BJ (cell line): ENCODE measurements around the gene SLC45A2. TPM values are rescaled to one million over a fixed set of nuclear protein-coding genes. Genes with fewer than 3 reads are reported as not detected.
"Not testable (repeated sequence)": the region's sequence is repeated elsewhere in the genome, so short reads cannot be mapped to it uniquely, and the experiment has no call there.

Experiments
- CTCF ChIA-PET: fragments of 350-600 bp; formaldehyde crosslinking; extraction: SDS; loops from one replicate; lab custom pipeline; 2021; ENCODE audit warnings: antibody characterized with exemption, inconsistent platforms; lab: Yijun Ruan, JAX
- POLR2A ChIA-PET: fragments of 300-600 bp; sonication (Branson Sonifier 250); formaldehyde crosslinking; extraction: SDS; loops from one replicate; lab custom pipeline; 2021; ENCODE audit warnings: antibody characterized with exemption; lab: Charles Lee
- DNase-seq: peaks from one replicate; pipeline ENCODE4 v3.0.0-alpha.2; 2011; ENCODE audit warnings: low read depth
- H3K27me3 ChIP-seq: 2 replicates; pipeline ENCODE4 v1.6.0; 2011; ENCODE audit warnings: low read length; ENCODE audit not compliant: control insufficient read depth, insufficient read depth
- H3K36me3 ChIP-seq: 2 replicates; pipeline ENCODE4 v1.5.1; 2011; ENCODE audit warnings: low read length; ENCODE audit not compliant: control insufficient read depth, insufficient read depth
- H3K4me3 ChIP-seq: 2 replicates; pipeline ENCODE4 v1.5.1; 2011; ENCODE audit warnings: low read depth, mild to moderate bottlenecking, control low read depth, low read length
- polyA plus RNA-seq: library from polyadenylated mRNA; depleted of rRNA; stranded (reverse); fragments of >200 nt; gene quantifications from 2 replicates; pipeline ENCODE4 v1.2.3, GENCODE V29; 2011
- TF ChIP-seq, protein P1 (sequence below): IDR thresholded peaks from 2 replicates; pipeline ENCODE4 v1.5.1; 2011; ENCODE audit warnings: low read depth, mild to moderate bottlenecking, control low read depth, inconsistent platforms, low read length, moderate library complexity; ENCODE audit not compliant: insufficient read depth

Gene SLC45A2
- polyA plus RNA-seq, 1 experiment = not detected

DNA sequence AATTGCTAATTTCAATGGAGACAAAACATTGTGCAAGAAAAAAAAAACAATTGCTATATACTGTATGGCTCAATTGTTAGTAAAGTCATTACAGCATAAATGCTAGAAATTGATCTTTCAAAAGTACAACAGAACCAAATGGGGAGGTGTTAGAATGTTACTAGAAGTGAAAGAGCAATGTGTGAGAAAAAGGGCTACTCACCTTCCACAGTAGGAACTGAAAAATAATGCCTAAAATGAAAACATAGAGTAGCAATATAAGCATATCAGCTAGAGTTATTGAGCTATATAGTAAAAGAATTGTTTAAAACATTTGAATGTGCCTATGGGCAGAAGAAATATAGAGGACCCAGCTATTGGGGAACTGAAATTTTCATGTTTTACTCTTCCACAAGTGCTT lies 59.2 kb downstream of the SLC45A2 start:
- peaks cover under 1% of the 10 kb centered on the region for H3K27me3 ChIP-seq
- no peak overlapping the region for H3K4me3 ChIP-seq
- TF ChIP-seq, protein P1, sequence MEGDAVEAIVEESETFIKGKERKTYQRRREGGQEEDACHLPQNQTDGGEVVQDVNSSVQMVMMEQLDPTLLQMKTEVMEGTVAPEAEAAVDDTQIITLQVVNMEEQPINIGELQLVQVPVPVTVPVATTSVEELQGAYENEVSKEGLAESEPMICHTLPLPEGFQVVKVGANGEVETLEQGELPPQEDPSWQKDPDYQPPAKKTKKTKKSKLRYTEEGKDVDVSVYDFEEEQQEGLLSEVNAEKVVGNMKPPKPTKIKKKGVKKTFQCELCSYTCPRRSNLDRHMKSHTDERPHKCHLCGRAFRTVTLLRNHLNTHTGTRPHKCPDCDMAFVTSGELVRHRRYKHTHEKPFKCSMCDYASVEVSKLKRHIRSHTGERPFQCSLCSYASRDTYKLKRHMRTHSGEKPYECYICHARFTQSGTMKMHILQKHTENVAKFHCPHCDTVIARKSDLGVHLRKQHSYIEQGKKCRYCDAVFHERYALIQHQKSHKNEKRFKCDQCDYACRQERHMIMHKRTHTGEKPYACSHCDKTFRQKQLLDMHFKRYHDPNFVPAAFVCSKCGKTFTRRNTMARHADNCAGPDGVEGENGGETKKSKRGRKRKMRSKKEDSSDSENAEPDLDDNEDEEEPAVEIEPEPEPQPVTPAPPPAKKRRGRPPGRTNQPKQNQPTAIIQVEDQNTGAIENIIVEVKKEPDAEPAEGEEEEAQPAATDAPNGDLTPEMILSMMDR = no peak
- ChIA-PET POLR2A (no interaction called here), CTCF (interaction anchor here (1.3 kb wide), 1 partner anchor 10 kb away, joined by 7 read pairs; the partner anchor contains the start of gene RXFP3)
- no peaks in the 10 kb centered on the region for H3K36me3 ChIP-seq
- DNase-seq = no peak

DNA sequence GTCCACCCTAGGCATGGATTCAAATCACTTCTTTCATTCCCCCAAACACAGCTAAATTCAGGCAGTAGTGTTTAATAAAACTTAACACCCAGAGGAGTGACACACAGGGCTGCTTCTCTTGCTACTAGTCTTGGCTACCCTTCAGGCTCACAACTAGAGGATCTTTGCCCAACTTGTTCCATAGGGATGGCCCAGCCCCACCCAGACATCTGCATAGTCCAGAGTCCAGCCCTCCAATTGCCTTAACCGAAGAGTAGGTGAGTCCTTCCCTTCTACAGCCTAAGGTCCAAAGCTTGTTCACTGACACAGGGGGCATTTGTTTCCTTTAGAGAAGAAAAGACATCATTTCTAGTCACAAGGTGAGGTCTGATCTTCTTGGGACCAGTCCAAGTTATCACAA lies 63.5 kb downstream of the SLC45A2 start:
- TF ChIP-seq, protein P1 = no peak
- Histone ChIP-seq H3K4me3 (no peak overlapping the region), H3K36me3 (no peaks in the 10 kb centered on the region), H3K27me3 (peaks cover 3% of the 10 kb centered on the region)
- CTCF ChIA-PET = interaction anchor here (3.3 kb wide), 1 partner anchor 12 kb away, joined by 16 read pairs; no protein-coding TSS in a partner anchor
- POLR2A ChIA-PET = no interaction called here
- no peak for DNase-seq

DNA sequence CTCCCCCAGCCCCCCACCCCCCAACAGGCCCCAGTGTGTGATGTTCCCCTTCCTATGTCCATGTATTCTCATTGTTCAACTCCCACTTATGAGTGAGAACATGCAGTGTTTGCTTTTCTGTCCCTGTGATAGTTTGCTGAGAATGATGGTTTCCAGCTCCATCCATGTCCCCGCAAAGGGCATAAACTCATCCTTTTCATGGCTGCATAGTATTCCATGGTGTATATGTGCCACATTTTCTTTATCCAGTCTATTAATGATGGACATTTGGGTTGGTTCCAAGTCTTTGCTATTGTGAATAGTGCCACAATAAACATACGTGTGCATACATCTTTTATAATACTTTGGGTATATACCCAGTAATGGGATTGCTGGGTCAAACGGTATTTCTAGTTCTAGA lies 69.6 kb downstream of the SLC45A2 start:
- DNase-seq, H3K27me3 ChIP-seq, H3K36me3 ChIP-seq, CTCF ChIA-PET, POLR2A ChIA-PET, H3K4me3 ChIP-seq: not testable (repeated sequence)

DNA sequence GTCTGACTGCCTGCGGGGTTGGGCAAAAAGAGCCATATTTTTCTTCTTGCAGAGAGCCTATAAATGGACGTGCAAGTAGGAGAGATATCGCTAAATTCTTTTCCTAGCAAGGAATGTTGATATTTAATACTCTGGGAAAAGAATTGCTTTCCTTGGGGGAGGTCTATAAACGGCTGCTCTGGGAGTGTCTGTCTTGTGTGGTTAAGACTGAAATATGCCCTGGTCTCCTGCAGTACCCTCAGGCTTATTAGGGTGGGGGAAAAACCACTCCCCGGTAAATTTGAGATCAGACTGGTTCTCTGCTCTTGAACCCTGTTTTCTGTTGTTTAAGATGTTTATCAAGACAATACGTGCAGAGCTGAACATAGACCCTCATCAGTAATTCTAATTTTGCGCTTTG lies 78.2 kb downstream of the SLC45A2 start:
- H3K36me3 ChIP-seq, DNase-seq, CTCF ChIA-PET, H3K27me3 ChIP-seq, H3K4me3 ChIP-seq, POLR2A ChIA-PET: not testable (repeated sequence)

DNA sequence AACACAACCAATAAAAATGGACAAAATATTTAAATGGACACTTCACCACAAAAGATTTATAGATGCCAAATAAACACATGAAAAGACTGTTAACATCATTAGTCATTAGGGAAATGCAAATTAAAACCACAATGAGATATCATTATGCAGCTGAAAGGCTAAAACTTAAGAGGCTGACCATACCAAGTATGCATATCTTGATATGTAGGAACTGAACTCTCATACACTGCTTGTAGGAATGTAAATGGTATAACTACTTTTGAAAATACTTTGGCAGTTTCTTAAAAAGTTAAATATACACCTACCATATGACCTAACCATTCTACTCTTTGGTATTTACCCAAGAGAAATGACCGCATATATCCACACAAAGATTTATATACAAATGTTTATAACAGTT lies 79.1 kb downstream of the SLC45A2 start:
- POLR2A ChIA-PET = no interaction called here
- TF ChIP-seq, protein P1 = no peak
- Histone ChIP-seq H3K4me3 (no peak overlapping the region), H3K36me3 (no peaks in the 10 kb centered on the region), H3K27me3 (peaks cover 2% of the 10 kb centered on the region; the same call in 1 of the 2 replicates)
- no peak for DNase-seq
- CTCF ChIA-PET = no interaction called here

DNA sequence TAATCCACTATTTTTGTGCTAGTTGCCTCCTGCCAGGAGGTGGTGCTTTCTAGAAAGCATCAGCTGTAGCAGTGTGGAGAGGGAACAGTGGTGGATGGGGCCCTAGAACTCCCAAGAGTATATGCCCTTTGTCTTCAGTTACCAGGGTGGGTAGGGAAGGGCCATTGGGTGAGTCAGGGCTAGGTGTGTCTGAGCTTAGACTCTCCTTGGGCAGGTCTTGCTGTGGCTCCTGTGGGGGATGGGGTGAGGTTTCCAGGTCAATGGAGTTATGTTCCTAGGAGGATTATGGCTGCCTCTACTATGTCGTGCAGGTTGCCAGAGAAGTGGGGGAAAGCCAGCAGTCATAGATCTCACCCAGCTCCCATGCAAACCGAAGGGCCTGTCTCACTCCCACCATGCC lies 81.4 kb downstream of the SLC45A2 start:
- DNase-seq = no peak
- ChIA-PET POLR2A (no interaction called here), CTCF (interaction anchor here (1.0 kb wide), 1 partner anchor 31 kb away, joined by 3 read pairs; no protein-coding TSS in a partner anchor)
- Histone ChIP-seq H3K36me3 (no peaks in the 10 kb centered on the region), H3K27me3 (no peaks in the 10 kb centered on the region; the same call in 1 of the 2 replicates), H3K4me3 (no peak overlapping the region)
- TF ChIP-seq, protein P1 = no peak
